Panc1 (cell line): ENCODE data around the gene SEMA4A.

Source experiments
- CTCF ChIP-seq: fragments of 450-650 bp; IDR thresholded peaks from 2 replicates; pipeline ENCODE4 v1.5.1; 2017; ENCODE audit warnings: mild to moderate bottlenecking
- POLR2AphosphoS5 ChIP-seq: IDR thresholded peaks from 2 replicates; pipeline ENCODE4 v1.6.1; 2012; ENCODE audit warnings: mild to moderate bottlenecking, low read depth, low read length, moderate library complexity
- SIN3A ChIP-seq: IDR thresholded peaks from 2 replicates; pipeline ENCODE4 v1.6.1; 2012; ENCODE audit warnings: low read depth, mild to moderate bottlenecking, low read length, moderate library complexity, borderline replicate concordance; ENCODE audit not compliant: insufficient read depth
- TCF7L2 ChIP-seq: IDR thresholded peaks from 2 replicates; pipeline ENCODE4 v1.6.1; 2011; ENCODE audit warnings: mild to moderate bottlenecking, low read depth, low read length, inconsistent platforms
- TF ChIP-seq, protein P1 (sequence below), 2 experiments: IDR thresholded peaks; 2 replicates each; pipeline ENCODE4 v1.6.1; 2011 to 2012; ENCODE audit warnings: low read depth in 2 of 2, control low read depth in 1 of 2, low read length in 1 of 2, mild to moderate bottlenecking in 1 of 2, moderate library complexity in 1 of 2; ENCODE audit not compliant: insufficient read depth in 1 of 2

GRCh38 chr1:156191292-156191964 is 38.0 kb downstream of the SEMA4A start:
- TF ChIP-seq CTCF (no peak), POLR2AphosphoS5 (no peak), TCF7L2 (no peak), SIN3A (no peak)
- TF ChIP-seq, protein P1, sequence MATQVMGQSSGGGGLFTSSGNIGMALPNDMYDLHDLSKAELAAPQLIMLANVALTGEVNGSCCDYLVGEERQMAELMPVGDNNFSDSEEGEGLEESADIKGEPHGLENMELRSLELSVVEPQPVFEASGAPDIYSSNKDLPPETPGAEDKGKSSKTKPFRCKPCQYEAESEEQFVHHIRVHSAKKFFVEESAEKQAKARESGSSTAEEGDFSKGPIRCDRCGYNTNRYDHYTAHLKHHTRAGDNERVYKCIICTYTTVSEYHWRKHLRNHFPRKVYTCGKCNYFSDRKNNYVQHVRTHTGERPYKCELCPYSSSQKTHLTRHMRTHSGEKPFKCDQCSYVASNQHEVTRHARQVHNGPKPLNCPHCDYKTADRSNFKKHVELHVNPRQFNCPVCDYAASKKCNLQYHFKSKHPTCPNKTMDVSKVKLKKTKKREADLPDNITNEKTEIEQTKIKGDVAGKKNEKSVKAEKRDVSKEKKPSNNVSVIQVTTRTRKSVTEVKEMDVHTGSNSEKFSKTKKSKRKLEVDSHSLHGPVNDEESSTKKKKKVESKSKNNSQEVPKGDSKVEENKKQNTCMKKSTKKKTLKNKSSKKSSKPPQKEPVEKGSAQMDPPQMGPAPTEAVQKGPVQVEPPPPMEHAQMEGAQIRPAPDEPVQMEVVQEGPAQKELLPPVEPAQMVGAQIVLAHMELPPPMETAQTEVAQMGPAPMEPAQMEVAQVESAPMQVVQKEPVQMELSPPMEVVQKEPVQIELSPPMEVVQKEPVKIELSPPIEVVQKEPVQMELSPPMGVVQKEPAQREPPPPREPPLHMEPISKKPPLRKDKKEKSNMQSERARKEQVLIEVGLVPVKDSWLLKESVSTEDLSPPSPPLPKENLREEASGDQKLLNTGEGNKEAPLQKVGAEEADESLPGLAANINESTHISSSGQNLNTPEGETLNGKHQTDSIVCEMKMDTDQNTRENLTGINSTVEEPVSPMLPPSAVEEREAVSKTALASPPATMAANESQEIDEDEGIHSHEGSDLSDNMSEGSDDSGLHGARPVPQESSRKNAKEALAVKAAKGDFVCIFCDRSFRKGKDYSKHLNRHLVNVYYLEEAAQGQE (IDR thresholded peaks at IDR 0.05; ENCODE audit: insufficient read depth in 1 of 2, low read depth in 2 of 2, low read length in 1 of 2): no peak
